ENCODE measurements around the gene C8B.

Gene C8B

DNA sequence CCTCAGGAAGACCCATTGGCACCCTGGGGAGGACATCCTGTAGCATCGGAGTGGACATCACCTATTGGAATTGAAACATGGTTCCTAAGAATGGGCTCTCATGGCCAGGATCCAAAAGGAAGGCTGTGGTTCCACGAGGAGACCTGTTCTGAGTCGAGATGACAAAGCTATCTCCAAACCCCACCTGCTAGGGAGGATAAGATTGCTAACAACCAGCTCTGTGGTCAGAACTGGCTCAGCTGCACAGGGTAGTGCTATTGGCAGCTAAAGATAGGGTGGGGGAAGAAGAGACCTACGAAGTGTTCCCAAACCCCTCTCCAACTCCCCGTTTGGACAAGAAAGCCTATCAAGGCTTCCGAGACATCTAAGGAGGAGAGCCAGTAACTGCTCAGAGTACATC is 17.7 kb upstream of the C8B start:
- DNase-seq = no peak
- H3K4me1 Mint-ChIP-seq (ENCODE audit: low read depth) = no peaks in the 10 kb centered on the region
- no peak overlapping the region for H3K27ac Mint-ChIP-seq
- H3K9me3 Mint-ChIP-seq = no peaks in the 10 kb centered on the region
- no peaks in the 10 kb centered on the region for H3K36me3 Mint-ChIP-seq (ENCODE audit: low read depth)
- peaks cover 5% of the 10 kb centered on the region for H3K27me3 Mint-ChIP-seq
- no peak overlapping the region for H3K4me3 Mint-ChIP-seq

DNA sequence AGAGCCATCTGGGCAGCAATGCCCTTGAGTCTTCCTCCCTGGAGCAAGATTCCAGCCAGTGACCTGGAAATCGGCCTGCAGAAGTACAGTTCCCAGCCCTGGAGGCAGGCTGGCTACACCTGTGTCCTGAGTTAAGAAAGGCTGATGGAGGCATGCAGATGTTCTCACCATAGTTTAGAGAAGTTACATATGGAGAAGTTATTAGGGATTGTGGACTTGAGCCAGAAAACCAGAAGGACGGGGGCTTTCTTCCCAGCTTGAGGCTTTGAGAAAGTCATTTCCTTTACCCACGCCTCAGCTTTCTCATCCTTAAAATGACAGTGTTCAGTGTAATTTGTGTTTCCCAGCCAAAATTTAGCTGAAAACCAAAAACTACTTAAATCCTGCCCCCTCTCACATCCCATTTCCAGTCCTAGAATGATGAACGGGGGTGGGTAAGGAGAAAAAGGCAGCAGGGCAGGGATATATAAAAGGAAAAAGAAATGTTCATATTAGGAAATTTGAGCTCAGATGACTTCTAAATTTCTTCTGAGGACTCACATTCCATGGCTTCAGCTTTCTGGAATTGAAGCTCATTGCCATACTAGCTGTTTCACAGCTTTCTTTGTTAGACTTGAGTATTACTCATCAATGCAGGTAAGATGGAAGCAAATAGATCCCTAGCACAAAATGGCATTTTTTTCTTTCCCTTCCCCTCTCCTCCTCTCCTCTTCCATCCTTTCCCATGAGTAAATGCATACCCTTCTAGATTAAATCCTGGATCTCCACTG is 14.4 kb upstream of the C8B start:
- H3K36me3 Mint-ChIP-seq (ENCODE audit: low read depth) = no peaks in the 10 kb centered on the region
- no peaks in the 10 kb centered on the region for H3K4me1 Mint-ChIP-seq (ENCODE audit: low read depth)
- H3K4me3 Mint-ChIP-seq = no peak overlapping the region
- no peak overlapping the region for H3K27ac Mint-ChIP-seq
- no peak for DNase-seq
- H3K27me3 Mint-ChIP-seq = peaks cover 5% of the 10 kb centered on the region
- H3K9me3 Mint-ChIP-seq = no peaks in the 10 kb centered on the region

DNA sequence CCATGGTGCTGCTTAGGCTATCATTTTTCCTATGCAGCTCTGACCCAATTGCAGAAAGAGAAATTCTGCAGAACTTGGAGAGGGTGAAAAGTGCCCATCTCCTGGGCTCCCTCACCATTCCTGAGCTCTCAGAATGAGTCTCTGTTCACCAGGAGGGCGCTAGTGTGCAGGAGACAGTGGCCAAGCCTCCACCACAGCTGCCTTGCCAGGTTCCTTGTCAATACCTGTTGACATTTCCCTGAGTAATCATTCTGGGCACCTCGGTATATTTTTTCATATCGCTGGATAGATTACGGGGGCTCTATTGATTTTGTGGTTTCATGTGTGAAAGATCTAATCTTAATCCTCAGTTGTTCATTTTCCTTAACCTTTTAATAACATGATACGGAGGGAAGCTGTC is 13.0 kb upstream of the C8B start:
- H3K9me3 Mint-ChIP-seq = no peaks in the 10 kb centered on the region
- H3K4me1 Mint-ChIP-seq (ENCODE audit: low read depth) = no peaks in the 10 kb centered on the region
- H3K27me3 Mint-ChIP-seq = peaks cover 3% of the 10 kb centered on the region
- H3K36me3 Mint-ChIP-seq (ENCODE audit: low read depth) = no peaks in the 10 kb centered on the region
- no peak for DNase-seq
- H3K27ac Mint-ChIP-seq = no peak overlapping the region
- H3K4me3 Mint-ChIP-seq = no peak overlapping the region

DNA sequence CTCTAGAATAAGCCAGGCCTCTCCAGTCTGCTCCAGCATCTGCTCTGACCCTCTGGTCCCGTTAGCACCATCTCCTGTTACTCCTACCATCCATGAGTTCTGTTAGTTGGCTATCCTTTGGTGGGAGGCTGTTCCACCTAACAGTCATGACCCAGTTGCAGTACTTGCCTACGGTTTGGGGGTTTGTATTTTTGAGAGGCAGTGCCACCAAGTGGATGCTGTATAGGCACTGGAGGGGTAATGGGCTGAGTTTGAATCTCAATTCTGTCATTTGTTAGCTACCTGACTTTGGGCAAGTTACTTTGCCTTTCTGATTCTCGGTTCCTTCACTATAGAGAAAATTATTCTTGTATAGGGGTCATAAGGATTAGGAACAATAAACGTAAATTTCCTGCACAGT is 12.1 kb upstream of the C8B start:
- H3K27ac Mint-ChIP-seq = no peak overlapping the region
- H3K4me3 Mint-ChIP-seq = no peak overlapping the region
- H3K36me3 Mint-ChIP-seq (ENCODE audit: low read depth) = no peaks in the 10 kb centered on the region
- no peaks in the 10 kb centered on the region for H3K4me1 Mint-ChIP-seq (ENCODE audit: low read depth)
- no peak for DNase-seq
- H3K9me3 Mint-ChIP-seq = no peaks in the 10 kb centered on the region
- peaks cover 3% of the 10 kb centered on the region for H3K27me3 Mint-ChIP-seq

DNA sequence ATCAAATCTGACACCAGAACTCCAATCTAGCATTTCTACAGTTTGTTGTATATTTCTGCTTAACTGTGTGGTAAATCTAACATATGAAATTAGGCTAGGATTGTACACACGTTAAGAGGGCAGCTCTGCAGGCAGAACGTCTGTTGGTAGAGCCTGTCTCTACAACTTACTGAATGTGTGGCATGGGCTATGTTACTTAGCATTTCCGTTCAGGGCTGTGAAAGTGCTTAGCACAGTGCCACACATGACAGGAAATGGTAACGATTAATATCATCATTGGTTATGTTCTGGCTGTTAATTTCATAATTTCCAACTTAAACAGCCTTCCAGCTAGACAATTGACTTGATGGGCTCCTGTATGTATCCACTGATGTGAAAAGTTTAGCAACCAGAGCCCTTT is 9.6 kb upstream of the C8B start:
- H3K27ac Mint-ChIP-seq = no peak overlapping the region
- H3K4me3 Mint-ChIP-seq = no peak overlapping the region
- no peak for DNase-seq
- no peaks in the 10 kb centered on the region for H3K4me1 Mint-ChIP-seq (ENCODE audit: low read depth)
- no peaks in the 10 kb centered on the region for H3K9me3 Mint-ChIP-seq
- peaks cover 5% of the 10 kb centered on the region for H3K27me3 Mint-ChIP-seq
- no peaks in the 10 kb centered on the region for H3K36me3 Mint-ChIP-seq (ENCODE audit: low read depth)

DNA sequence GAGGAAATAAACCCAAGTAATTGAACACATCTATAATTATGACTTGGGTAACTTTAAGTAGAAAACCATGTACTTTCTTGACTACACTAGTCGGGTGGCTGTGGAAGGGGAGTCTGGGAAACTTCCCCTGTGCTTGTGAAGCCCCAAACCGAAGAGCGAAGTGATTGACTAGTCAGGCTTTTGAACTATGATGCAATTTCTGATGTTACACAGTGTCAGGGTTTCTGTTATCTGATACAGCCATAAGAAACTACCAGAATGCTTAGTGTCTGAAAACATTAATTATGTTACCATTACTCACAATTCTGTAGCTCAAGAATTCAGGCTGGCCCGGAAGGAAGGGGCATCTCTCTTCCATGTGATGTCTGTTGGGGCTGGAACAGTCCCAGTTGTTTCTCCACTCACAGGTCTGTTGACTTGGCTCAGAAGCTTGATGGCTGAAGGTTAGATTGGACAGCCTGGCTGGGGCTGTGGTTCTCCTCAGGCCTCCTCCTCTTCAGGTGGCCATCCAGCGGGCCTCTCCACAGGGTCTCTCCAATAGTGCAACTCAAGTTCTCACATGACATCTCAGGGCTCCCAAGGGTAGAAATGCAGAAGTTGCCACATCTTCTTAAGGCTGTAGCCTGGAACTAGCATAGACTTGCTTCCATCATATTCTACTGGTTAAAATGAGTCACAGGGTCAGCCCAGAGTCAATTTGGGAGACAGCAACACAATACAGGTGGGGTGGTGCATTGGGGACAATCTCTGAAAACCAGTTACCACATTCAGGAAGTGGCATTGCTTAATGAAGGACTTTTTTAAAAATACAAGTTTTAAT is 8.3 kb upstream of the C8B start:
- H3K9me3 Mint-ChIP-seq = peaks cover 3% of the 10 kb centered on the region
- H3K36me3 Mint-ChIP-seq (ENCODE audit: low read depth) = no peaks in the 10 kb centered on the region
- H3K27me3 Mint-ChIP-seq = peaks cover 5% of the 10 kb centered on the region
- H3K4me1 Mint-ChIP-seq (ENCODE audit: low read depth) = no peaks in the 10 kb centered on the region
- no peak overlapping the region for H3K4me3 Mint-ChIP-seq
- no peak overlapping the region for H3K27ac Mint-ChIP-seq
- no peak for DNase-seq

DNA sequence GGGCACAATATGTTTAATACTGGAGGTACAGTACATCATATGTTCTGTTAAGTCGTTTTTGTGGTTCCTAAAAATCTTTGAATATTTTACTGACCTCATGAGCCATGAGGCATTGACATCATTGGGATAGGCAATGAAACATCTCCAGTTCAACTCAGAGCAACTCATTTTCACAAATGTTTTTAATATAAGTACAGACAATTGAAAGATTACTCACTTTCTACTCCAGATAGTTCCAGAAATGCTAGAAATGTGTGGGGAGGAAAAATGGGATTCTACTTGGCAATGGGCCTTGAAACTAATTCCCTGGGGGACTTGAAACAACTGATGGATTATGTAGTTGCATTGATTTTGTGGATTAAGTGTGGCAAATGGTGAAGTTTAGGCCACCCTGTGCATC is 7.2 kb upstream of the C8B start:
- no peaks in the 10 kb centered on the region for H3K36me3 Mint-ChIP-seq (ENCODE audit: low read depth)
- no peak overlapping the region for H3K27ac Mint-ChIP-seq

DNA sequence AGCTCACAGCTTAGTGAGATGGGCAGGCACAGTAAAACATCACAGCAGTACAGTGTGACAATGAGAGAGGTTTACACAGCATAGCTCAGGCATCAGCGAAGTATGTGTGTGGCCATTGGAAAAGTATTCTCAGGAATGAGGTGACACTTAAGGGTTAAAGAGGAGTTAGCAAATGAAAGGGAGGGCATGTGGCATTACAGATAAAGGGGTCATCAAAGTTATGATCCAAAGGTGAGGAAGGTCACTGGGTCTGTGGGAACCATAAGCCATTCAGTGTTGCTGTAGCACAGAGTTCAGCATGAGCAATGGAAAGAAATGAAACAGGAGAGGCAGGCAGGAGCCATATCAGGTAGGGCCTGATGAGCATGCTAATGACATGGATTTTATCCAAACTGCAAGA is 4.5 kb upstream of the C8B start:
- no peak overlapping the region for H3K4me3 Mint-ChIP-seq
- H3K4me1 Mint-ChIP-seq (ENCODE audit: low read depth) = no peaks in the 10 kb centered on the region
- H3K36me3 Mint-ChIP-seq (ENCODE audit: low read depth) = no peaks in the 10 kb centered on the region
- no peak for DNase-seq
- no peak overlapping the region for H3K27ac Mint-ChIP-seq
- peaks cover 6% of the 10 kb centered on the region for H3K9me3 Mint-ChIP-seq
- H3K27me3 Mint-ChIP-seq = peaks cover 2% of the 10 kb centered on the region

More for the DNA sequence above, 7.2 kb upstream of the C8B start:
- peaks cover 2% of the 10 kb centered on the region for H3K27me3 Mint-ChIP-seq
- H3K4me3 Mint-ChIP-seq = no peak overlapping the region
- DNase-seq = no peak
- H3K4me1 Mint-ChIP-seq (ENCODE audit: low read depth) = no peaks in the 10 kb centered on the region
- peaks cover 6% of the 10 kb centered on the region for H3K9me3 Mint-ChIP-seq

DNA sequence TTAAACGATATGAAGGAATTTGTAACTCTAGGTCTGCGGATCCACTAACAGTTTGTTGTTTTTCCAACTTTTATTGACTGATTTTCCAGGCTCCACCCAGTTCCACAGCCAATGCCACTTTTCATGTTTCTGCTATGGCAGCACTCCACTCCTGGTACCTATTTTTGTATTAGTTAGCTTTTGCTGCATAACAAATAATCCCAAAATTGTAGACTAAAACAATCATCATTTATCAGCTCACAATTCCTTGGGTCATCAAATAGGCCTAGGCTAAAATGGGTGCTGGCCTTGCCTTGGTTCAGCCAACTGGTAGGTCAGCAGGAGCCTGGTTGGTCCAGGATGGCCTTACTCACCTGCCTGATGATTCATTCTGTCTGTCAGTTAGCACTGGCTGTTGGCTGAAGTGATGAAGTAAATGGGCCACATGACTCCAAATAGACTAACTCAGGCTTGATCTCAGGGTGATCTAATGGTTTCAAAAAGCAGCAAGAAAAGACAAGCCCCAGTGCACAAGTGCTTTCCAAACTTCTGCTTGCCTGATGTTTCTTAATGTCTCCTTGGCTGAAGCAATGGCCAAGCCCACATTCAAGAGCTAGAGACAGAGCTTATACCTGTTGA is 3.2 kb upstream of the C8B start:
- H3K27me3 Mint-ChIP-seq = peaks cover 2% of the 10 kb centered on the region
- no peak overlapping the region for H3K27ac Mint-ChIP-seq
- no peak overlapping the region for H3K4me3 Mint-ChIP-seq
- no peak for DNase-seq
- peaks cover 6% of the 10 kb centered on the region for H3K9me3 Mint-ChIP-seq
- H3K36me3 Mint-ChIP-seq (ENCODE audit: low read depth) = no peaks in the 10 kb centered on the region
- H3K4me1 Mint-ChIP-seq (ENCODE audit: low read depth) = no peaks in the 10 kb centered on the region

DNA sequence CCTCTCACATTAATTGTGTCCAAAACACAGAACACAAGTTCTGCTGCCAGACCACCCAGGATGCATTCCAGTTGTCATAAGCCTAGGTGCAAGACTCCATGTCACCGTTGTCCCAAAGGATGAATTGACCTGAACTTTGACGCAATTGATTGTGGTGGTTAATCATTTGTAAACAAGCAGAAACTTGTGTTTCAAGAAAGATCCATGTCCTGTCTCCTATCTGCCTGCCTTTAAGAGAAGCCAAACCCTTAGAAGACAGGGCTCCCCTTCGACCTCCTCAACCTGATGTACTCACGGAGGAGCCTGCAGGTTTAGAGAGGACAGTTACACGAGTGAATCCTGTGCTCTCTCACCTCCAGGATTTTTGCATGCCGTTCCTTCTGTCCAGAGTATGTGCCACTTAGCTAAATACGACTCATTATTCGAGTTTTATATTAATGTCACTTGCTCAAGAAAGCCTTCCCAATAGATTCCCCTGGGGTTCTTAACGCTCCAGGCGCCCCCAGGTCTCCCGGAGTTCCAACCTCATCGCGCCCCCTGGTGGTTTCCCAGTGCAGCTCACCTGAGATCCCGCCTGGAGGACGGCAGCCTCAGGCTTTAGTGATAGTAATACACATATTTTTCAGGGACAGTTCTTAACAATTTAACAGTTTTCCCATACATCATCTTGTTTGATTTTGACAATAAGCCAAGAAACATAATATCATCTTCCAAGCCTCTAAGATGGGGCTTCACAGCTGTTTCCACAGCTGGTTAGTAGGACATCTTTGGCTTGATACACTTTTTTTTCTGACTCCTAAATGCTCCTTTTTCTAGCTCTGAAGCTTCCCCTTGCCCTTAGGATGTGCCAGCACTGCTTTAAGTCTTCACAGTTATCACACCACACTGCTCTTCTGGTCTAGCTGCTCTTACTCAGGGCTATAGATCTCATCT is 2.4 kb upstream of the C8B start:
- H3K9me3 Mint-ChIP-seq = peaks cover 6% of the 10 kb centered on the region
- no peak overlapping the region for H3K27ac Mint-ChIP-seq
- H3K27me3 Mint-ChIP-seq = peaks cover 2% of the 10 kb centered on the region
- no peaks in the 10 kb centered on the region for H3K36me3 Mint-ChIP-seq (ENCODE audit: low read depth)
- no peaks in the 10 kb centered on the region for H3K4me1 Mint-ChIP-seq (ENCODE audit: low read depth)
- no peak for DNase-seq
- H3K4me3 Mint-ChIP-seq = no peak overlapping the region

DNA sequence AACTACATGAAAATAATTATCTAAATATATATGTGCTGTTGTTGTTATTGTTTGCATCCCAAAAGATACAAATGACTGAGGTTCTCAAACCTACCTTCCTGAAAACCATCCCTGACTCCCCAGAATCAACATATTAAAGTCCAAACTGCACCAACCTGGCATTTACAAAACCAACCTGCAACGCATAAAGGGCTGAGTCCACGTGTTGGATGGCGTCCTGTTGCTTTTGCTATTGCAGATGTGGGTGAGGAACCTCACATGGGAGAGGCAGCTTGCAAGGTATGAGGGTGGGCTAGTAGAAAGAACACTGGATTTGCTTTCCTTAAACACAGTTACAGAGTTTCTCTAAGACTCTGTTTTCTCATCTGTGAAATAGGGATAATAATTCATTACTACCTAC is 1.5 kb upstream of the C8B start:
- no peak for DNase-seq
- no peaks in the 10 kb centered on the region for H3K4me1 Mint-ChIP-seq (ENCODE audit: low read depth)
- H3K4me3 Mint-ChIP-seq = no peak overlapping the region
- H3K27ac Mint-ChIP-seq = no peak overlapping the region
- H3K27me3 Mint-ChIP-seq = no peaks in the 10 kb centered on the region
- H3K9me3 Mint-ChIP-seq = peaks cover 6% of the 10 kb centered on the region
- no peaks in the 10 kb centered on the region for H3K36me3 Mint-ChIP-seq (ENCODE audit: low read depth)

DNA sequence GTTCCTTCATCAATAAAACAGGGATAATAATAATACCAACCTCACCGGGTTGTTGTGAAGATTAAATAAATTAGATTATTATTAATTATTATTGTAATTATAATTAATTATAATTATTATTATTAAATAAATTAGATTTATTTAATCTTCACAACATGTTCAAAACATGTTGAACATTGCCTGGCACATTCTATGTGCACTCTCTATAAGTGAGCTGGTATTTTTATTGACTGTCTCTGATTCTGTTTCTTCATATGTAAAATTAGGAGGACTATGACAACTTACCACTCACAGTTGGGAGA is 834 bp upstream of the C8B start:
- H3K27ac Mint-ChIP-seq = no peak overlapping the region
- no peaks in the 10 kb centered on the region for H3K4me1 Mint-ChIP-seq (ENCODE audit: low read depth)
- no peak for DNase-seq
- peaks cover 6% of the 10 kb centered on the region for H3K9me3 Mint-ChIP-seq
- no peaks in the 10 kb centered on the region for H3K36me3 Mint-ChIP-seq (ENCODE audit: low read depth)
- no peak overlapping the region for H3K4me3 Mint-ChIP-seq
- H3K27me3 Mint-ChIP-seq = no peaks in the 10 kb centered on the region

DNA sequence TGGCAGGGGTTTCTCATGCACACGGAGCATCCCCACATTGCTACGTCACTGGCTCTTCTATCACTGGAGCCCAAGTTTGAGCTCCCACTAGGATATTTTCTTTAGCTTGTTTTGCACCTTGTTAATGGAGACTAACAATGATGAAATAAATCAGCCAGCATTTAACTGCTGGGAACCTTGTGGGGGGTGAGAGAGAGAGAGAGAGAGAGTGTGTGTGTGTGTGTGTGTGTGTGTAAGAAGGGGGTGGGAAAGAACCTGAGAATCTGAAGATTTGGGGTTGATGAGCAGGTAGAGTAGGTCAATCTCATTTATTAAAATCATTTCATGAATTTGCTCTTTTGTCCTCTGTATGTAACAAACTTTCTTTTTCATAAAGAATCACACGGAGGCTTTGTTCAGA is 624 bp downstream of the C8B start:
- H3K27ac Mint-ChIP-seq = no peak overlapping the region
- no peaks in the 10 kb centered on the region for H3K36me3 Mint-ChIP-seq (ENCODE audit: low read depth)
- DNase-seq = no peak
- H3K9me3 Mint-ChIP-seq = peaks cover 6% of the 10 kb centered on the region
- H3K4me1 Mint-ChIP-seq (ENCODE audit: low read depth) = no peaks in the 10 kb centered on the region
- no peak overlapping the region for H3K4me3 Mint-ChIP-seq
- H3K27me3 Mint-ChIP-seq = no peaks in the 10 kb centered on the region

DNA sequence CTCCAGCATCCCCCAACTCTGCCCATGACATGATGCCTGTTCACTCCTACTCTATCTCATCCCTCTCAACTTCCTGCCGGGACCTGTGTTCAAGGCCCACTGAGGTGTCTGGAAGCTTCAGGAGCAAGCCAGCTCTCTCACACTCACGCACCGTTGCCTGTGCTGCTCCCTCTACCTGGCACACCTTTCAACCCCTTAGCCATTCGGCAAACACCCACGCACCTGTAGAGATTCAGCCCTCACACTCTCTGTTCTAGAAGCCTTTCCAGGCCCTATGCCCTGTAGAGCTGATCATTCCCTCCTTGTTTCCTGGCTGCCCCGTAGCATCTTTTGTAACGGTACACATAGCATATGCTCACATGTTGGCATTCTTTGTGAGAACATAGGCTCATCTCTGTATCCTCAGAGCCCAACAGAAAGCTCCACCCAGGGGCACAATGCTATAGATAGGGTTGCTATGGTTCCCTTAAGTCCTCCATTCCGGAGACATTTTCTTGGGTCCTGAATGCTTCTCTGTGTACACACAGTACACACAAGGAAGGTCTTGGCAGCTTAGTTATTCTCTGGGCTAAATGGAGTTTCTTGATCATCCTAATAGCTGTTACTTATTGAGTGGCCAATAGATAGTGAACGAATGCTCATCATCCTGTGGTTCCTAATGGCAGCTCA is 1.3 kb downstream of the C8B start:
- peaks cover 6% of the 10 kb centered on the region for H3K9me3 Mint-ChIP-seq
- no peak overlapping the region for H3K27ac Mint-ChIP-seq
- no peak for DNase-seq
- H3K36me3 Mint-ChIP-seq (ENCODE audit: low read depth) = no peaks in the 10 kb centered on the region
- no peaks in the 10 kb centered on the region for H3K27me3 Mint-ChIP-seq
- no peak overlapping the region for H3K4me3 Mint-ChIP-seq
- H3K4me1 Mint-ChIP-seq (ENCODE audit: low read depth) = no peaks in the 10 kb centered on the region

Data from activated T-cell treated with anti-CD3 and anti-CD28 coated beads, Interleukin-2, amount 50 U/mL, for 24 hours (primary cell).